Activated CD4-positive, alpha-beta T cell treated with anti-CD3 and anti-CD28 coated beads, Interleukin-2, amount 50 U/mL, for 24 hours (primary cell): ENCODE measurements around the gene XRCC1.
"Not testable (repeated sequence)": the region's sequence is repeated elsewhere in the genome, so short reads cannot be mapped to it uniquely, and the experiment has no call there.

Experiments used
- DNase-seq, 2 donors: peaks; one replicate each; pipeline ENCODE4 v3.0.0-alpha.2; 2020; ENCODE audit warnings: low read depth in 1 of 2, low spot score in 1 of 2

XRCC1 gene

GRCh38 chr19:43599635-43600295 lies 24.4 kb upstream of the XRCC1 start:
- DNase-seq: no peak

DNA sequence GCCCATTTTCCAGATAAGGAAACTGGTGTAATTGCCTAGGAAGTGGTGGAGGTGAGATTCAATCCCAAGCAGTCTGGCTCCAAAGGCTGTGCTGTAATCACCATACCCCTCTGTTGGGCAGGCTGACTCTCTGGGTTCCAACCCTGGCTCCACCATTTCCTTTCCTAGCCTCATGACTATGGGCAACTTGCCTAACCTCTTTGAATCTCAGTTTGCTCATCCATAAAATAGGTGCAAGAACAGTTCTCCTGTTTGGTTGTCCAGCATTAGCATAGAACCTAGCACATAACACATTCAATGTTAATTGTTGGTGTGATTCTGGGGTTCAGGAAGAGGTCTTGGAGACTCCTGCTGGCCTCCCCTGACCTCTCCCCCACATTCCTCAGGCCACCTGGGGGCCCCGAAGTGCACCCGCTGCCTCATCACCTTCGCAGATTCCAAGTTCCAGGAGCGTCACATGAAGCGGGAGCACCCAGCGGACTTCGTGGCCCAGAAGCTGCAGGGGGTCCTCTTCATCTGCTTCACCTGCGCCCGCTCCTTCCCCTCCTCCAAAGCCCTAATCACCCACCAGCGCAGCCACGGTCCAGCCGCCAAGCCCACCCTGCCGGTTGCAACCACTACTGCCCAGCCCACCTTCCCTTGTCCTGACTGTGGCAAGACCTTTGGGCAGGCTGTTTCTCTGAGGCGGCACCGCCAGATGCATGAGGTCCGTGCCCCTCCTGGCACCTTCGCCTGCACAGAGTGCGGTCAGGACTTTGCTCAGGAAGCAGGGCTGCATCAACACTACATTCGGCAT lies 23.3 kb upstream of the XRCC1 start:
- no peak for DNase-seq

GRCh38 chr19:43597876-43598275 lies 22.5 kb upstream of the XRCC1 start:
- no peak for DNase-seq

DNA sequence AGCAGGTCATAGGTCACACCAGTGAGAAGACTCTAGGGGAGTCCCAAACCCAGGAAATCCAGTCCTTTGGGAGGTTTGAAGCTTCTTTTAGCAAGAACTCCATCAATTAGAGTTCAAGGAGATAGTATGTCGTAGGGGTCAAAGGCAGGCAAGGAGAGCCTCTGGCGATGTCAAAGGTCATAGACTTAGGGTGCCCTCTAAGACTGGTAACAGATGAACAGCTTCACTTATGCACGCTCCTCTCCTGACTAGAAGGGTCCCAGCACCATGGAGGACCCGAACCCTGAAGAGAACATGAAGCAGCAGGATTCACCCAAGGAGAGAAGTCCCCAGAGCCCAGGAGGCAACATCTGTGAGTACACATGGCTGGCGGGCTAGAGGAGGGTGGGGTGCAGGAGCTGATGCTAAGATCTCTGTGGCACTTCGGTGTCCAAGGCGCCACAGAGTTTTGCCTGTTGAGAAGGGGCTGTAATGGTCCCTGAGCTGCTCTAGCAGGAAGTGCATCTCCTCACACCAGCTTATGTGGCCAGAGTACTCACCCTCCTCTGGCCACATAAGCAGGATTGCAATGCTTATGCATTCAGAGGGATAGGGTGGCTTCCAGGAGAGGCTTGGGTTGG lies 21.6 kb upstream of the XRCC1 start:
- no peak for DNase-seq

DNA sequence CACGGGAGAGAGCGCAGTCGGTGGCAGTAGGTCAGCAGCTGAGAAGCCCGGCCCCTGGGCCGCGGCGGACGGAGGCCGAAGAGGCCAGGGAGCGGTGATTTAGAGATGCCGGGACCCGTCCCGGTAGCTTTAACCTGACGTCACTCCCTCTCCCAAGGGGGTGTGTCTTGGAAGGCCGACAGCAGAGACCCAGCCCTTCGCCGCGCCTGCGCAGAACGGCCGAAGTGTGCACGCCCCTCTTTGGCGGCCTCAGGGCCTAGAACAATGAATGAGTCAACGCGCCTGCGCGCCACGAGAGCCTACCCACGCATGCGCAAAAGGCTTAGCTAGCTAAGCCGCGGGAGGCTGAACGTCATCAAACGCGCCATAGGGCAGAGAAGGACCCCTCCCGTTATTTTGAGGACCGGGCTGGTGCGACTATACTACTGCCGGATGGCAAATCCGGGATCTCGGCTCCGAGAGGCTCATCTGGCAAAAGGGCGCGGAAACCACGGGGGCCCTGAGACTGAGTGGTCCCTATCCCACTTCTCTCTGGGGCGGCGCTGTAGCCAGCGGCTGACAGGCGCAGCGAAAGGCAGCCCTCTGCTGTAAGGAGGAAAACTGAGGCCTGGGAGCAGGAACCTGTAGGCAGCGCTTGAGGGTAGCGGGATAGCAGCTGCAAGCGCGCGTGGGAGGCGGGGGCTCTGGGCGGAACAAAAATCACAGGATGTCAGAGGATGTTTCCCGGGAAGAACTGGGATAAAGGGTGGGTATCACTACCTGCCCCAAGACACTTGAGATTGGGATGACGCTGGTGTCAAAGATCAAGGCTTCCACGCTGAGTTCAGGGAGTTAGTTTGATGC lies 20.9 kb upstream of the XRCC1 start, which contains the start of the genes IRGQ and ZNF576:
Gene IRGQ, minus strand, starts transcription at position 136 of the 843 bp plus-strand sequence. CDS start 796 bp downstream, outside the sequence.
Gene ZNF576, plus strand, starts transcription at position 597 of the 843 bp plus-strand sequence. CDS start 514 bp downstream, outside the sequence.
- DNase-seq: peak; percentile 99 to 100

- DNase-seq: no peak
Measured at GRCh38 chr19:43595605-43595998, 20.3 kb upstream of the XRCC1 start.

DNA sequence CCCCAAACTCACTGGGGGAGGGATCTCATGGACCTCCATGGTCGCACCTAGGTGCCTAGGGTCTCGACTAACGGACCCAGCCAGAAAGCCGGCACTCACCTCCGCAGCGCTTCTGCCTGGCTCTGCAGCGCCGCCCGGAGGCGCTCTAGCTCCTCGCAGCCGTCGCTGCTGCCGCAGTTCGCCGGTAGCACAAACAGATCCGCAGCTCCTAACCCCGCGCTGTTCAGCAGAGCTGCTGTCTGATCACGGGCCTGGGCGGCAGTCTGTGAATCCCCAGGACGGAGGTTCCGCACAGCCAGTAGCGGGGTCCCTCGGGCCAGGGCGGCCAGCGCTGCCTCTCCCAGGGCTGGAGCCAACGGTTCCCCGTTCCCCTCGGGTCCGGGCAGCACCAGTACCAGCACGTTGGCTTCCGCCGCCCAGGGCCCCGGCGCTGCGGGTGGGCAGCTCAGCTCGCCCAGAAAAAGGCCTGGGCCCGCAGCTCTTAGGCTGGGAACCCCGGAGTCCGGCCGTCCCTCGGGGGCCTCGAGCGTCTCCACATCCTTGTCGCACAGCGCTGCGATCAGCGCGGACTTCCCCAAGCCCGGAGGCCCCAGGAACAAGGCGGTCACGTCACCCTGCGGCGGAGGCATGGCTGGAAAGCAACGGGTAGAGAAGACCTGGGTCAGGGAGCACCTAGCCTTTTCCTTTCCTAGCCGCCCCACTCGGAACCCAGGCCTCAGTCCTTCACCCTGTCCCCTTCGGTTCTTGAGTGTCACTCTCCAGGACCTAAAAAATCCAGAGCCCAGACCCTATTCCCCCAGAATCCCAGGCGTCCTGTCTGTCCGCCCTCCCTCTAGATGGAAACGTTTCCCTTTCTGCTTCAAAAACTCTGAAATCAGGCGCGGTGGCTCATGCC lies 19.6 kb upstream of the XRCC1 start:
- peak; percentile 49 to 51 for DNase-seq

- no peak for DNase-seq
Measured at GRCh38 chr19:43594081-43594697, 18.9 kb upstream of the XRCC1 start.

DNA sequence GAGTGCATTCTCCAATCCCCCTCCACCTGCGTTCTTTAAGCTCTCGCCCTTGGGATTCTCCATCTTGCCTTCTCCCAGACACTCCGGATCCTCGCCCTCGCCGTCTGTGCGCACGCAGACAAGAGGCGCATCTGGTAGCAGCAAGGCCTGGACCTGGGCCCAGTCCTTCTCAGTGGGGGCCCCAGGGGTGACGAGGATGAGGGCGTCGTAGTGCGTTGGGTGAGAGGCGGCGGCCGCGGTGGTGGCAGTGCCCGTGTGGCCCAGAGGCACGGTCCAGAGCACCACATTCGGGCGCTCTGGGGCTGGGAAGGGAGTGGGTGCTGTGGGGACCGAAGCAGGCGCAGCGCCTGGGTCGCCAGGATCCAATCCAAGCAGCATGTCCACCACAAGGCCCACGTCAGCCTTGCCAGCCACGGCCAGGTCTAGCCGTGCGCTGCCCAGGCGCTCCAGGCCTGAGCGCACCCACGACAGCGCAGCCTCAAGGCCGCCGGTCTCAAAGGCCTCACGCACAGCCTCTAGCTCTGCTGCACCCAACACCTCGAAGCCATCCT lies 17.5 kb upstream of the XRCC1 start:
- DNase-seq: no peak

GRCh38 chr19:43591904-43592772 lies 16.8 kb upstream of the XRCC1 start:
- no peak for DNase-seq

GRCh38 chr19:43589678-43590077 lies 14.4 kb upstream of the XRCC1 start:
- no peak for DNase-seq

- DNase-seq: no peak
Measured at GRCh38 chr19:43589277-43589676, 13.9 kb upstream of the XRCC1 start.

- not testable (repeated sequence) for DNase-seq
Measured at GRCh38 chr19:43587029-43587428, 11.7 kb upstream of the XRCC1 start.

- no peak for DNase-seq
Measured at GRCh38 chr19:43586346-43586745, 11.0 kb upstream of the XRCC1 start.

DNA sequence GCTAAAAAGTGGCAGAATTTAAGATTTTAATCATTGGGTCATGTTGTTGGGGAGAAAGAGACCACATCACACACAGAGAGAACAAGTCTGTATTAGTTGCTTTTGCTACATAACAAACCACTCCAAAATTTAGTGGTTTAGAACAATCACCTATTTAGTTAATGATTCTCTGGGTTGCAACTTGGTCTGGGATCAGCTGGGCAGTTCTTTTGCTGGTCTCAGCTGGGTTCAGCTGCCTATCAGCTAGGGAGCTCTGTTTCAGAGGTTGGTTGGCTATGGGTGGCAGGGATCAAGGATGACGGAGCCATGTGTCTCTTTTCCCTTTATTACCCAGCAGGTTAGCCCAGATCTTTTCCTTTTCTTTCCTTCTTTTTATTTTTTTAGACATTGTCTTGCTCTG lies 9.2 kb upstream of the XRCC1 start:
- DNase-seq: no peak

- DNase-seq: no peak
Measured at GRCh38 chr19:43582495-43582894, 7.2 kb upstream of the XRCC1 start.

- no peak for DNase-seq
Measured at GRCh38 chr19:43581467-43581866, 6.1 kb upstream of the XRCC1 start.

GRCh38 chr19:43578787-43579186 lies 3.5 kb upstream of the XRCC1 start:
- no peak for DNase-seq
